ENCODE results near the gene TAF10. TPM values are rescaled to one million over a fixed set of nuclear protein-coding genes. Genes with fewer than 3 reads are reported as not detected.

TAF10 gene
- polyA plus RNA-seq, 1 of the 3 experiments (the other 2 are of a cell fraction), result 213 TPM

DNA sequence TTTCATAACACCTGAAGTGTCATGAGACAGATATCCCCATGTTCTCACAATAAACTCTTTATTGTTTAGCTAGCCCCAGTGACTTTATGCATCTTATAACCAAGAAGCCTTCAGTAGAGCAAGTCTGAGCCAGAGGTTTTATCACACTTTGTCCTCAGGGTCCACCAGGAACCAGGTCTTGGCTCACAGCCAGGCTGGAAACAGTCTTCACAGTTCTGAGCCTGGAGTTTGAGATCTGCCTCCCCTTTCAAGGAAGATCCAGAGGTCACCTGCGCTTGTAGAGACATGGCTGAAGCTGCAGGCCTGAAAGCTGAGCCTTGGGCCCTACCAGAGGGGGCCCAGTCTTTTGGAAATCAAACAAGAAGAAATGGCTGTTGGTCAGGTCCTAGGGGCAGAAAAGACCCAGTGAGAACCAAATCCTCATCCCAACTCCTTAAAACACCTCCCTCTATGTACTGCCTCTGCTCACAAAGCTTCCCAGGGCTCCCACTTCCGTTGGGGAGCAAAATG is 12.1 kb downstream of the TAF10 start:
- H3K36me3 ChIP-seq (replicated peaks in 1 of 2; ENCODE audit: control insufficient read depth in 1 of 2, insufficient read depth in 2 of 2, low read length in 1 of 2), result peaks cover 17 to 62% of the 10 kb centered on the region in 2 experiments
- DNase-seq, result no peak
- no peaks in the 10 kb centered on the region for H3K27me3 ChIP-seq (ENCODE audit: insufficient read depth)
- no peak overlapping the region for H2AFZ ChIP-seq (ENCODE audit: low read depth)
- no peak overlapping the region for H3K27ac ChIP-seq (ENCODE audit: low read depth in 2 of 2, low read length in 1 of 2)
- no peaks in the 10 kb centered on the region for H3K9me2 ChIP-seq
- ChIA-PET POLR2A (no interaction called here), CTCF (interaction anchor here (1.0 to 1.7 kb wide), 5 partner anchors 13 to 220 kb away, joined by 3 to 7 read pairs (median 5); partner anchors contain the start of gene MRPL17)
- H3K9ac ChIP-seq, result no peak overlapping the region
- no peak overlapping the region for H3K4me3 ChIP-seq (ENCODE audit: low read depth in 2 of 2, low read length in 1 of 2)
- no peak overlapping the region for H3K4me2 ChIP-seq
- H3K79me2 ChIP-seq (ENCODE audit: insufficient read depth), result peaks cover 68% of the 10 kb centered on the region
- 71% methylated on average over 2 of the region's 2 CpGs for WGBS (ENCODE audit: low lambda C conversion rate)
- no peaks in the 10 kb centered on the region for H4K20me1 ChIP-seq (ENCODE audit: insufficient read depth)
- peaks cover 8% of the 10 kb centered on the region for H3F3A ChIP-seq (replicated peaks; ENCODE audit: insufficient read depth)
- no peaks in the 10 kb centered on the region for H3K9me3 ChIP-seq
- peaks cover 0 to 15% of the 10 kb centered on the region in 2 experiments; a peak in 2 of 4 replicates for H3K4me1 ChIP-seq (ENCODE audit: control insufficient read depth in 1 of 2, insufficient read depth in 2 of 2, low read depth in 1 of 2, low read length in 1 of 2)
- TF ChIP-seq CHD2 (IDR thresholded peaks at IDR 0.05; ENCODE audit: low read length, partially characterized antibody), result no peak
- TF ChIP-seq EZH2phosphoT487 (IDR thresholded peaks at IDR 0.05; ENCODE audit: borderline replicate concordance, low read depth), result no peak
- TF ChIP-seq PBX3 (IDR thresholded peaks at IDR 0.05), result no peak
- no peak for TF ChIP-seq FOXM1 (IDR thresholded peaks at IDR 0.05; ENCODE audit: low read depth)
- TF ChIP-seq MEF2A (IDR thresholded peaks at IDR 0.05; ENCODE audit: borderline replicate concordance, low read depth), result no peak
- no peak for TF ChIP-seq RAD21 (IDR thresholded peaks at IDR 0.05; ENCODE audit: low read length)
- TF ChIP-seq TAF1 (IDR thresholded peaks at IDR 0.05; ENCODE audit: borderline replicate concordance, low read depth, low read length), result no peak

- H2AFZ ChIP-seq (ENCODE audit: low read depth), result no peak overlapping the region
- peaks cover 0 to 13% of the 10 kb centered on the region in 2 experiments; a peak in 2 of 4 replicates for H3K4me1 ChIP-seq (ENCODE audit: control insufficient read depth in 1 of 2, insufficient read depth in 2 of 2, low read depth in 1 of 2, low read length in 1 of 2)
- no peak overlapping the region for H3K9ac ChIP-seq
- TF ChIP-seq, protein P1, sequence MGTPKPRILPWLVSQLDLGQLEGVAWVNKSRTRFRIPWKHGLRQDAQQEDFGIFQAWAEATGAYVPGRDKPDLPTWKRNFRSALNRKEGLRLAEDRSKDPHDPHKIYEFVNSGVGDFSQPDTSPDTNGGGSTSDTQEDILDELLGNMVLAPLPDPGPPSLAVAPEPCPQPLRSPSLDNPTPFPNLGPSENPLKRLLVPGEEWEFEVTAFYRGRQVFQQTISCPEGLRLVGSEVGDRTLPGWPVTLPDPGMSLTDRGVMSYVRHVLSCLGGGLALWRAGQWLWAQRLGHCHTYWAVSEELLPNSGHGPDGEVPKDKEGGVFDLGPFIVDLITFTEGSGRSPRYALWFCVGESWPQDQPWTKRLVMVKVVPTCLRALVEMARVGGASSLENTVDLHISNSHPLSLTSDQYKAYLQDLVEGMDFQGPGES (IDR thresholded peaks at IDR 0.05; ENCODE audit: low read depth, low read length), result no peak
- TF ChIP-seq, protein P2, sequence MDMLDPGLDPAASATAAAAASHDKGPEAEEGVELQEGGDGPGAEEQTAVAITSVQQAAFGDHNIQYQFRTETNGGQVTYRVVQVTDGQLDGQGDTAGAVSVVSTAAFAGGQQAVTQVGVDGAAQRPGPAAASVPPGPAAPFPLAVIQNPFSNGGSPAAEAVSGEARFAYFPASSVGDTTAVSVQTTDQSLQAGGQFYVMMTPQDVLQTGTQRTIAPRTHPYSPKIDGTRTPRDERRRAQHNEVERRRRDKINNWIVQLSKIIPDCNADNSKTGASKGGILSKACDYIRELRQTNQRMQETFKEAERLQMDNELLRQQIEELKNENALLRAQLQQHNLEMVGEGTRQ (IDR thresholded peaks at IDR 0.05; ENCODE audit: borderline replicate concordance, low read depth, low read length), result no peak
- TF ChIP-seq MEF2A (IDR thresholded peaks at IDR 0.05; ENCODE audit: borderline replicate concordance, low read depth) (no peak), RAD21 (IDR thresholded peaks at IDR 0.05; ENCODE audit: low read length) (no peak)
- no peak overlapping the region for H3K27ac ChIP-seq (ENCODE audit: low read depth in 2 of 2, low read length in 1 of 2)
- CTCF ChIA-PET, result interaction anchor here (1.2 to 1.7 kb wide), 4 partner anchors 13 to 220 kb away, joined by 3 to 7 read pairs (median 6); partner anchors contain the start of gene MRPL17
- H3K9me2 ChIP-seq, result no peaks in the 10 kb centered on the region
- H3K27me3 ChIP-seq (ENCODE audit: insufficient read depth), result no peaks in the 10 kb centered on the region
- DNase-seq, result no peak
- H3K79me2 ChIP-seq (ENCODE audit: insufficient read depth), result peaks cover 64% of the 10 kb centered on the region
- no peak overlapping the region for H3K4me3 ChIP-seq (ENCODE audit: low read depth in 2 of 2, low read length in 1 of 2)
- no peak overlapping the region for H3K4me2 ChIP-seq
- peaks cover 4% of the 10 kb centered on the region for H3F3A ChIP-seq (replicated peaks; ENCODE audit: insufficient read depth)
- POLR2A ChIA-PET, result no interaction called here
- H4K20me1 ChIP-seq (ENCODE audit: insufficient read depth), result no peaks in the 10 kb centered on the region
- 93% methylated on average over 1 of the region's 1 CpG for WGBS (ENCODE audit: low lambda C conversion rate)
- H3K36me3 ChIP-seq (replicated peaks in 1 of 2; ENCODE audit: control insufficient read depth in 1 of 2, insufficient read depth in 2 of 2, low read length in 1 of 2), result peaks cover 17 to 62% of the 10 kb centered on the region in 2 experiments
- no peaks in the 10 kb centered on the region for H3K9me3 ChIP-seq
These were observed 12.6 kb downstream of the TAF10 start for GRCh38 chr11:6599449-6599848.

All from SK-N-SH (cell line).